Muscle of back (tissue), 11 donors: Measurements from ENCODE around the gene NDNF. TPM values are rescaled to one million over a fixed set of nuclear protein-coding genes. Genes with fewer than 3 reads are reported as not detected.

Experiments
- DNase-seq, 3 donors: peaks; one replicate each; pipeline versions ENCODE4 v3.0.0 to v3.0.0-alpha.2; 2013
- polyA plus RNA-seq, 10 donors: library from polyadenylated mRNA; unstranded; fragments of 120-200 nt; gene quantifications; one replicate each; pipeline ENCODE4 v1.2.1, GENCODE V29; 2013; ENCODE audit not compliant: insufficient read length in 10 of 10

The NDNF gene
- polyA plus RNA-seq, 10 donors, result 3.8 to 25.5 (median 5.9) TPM

DNA sequence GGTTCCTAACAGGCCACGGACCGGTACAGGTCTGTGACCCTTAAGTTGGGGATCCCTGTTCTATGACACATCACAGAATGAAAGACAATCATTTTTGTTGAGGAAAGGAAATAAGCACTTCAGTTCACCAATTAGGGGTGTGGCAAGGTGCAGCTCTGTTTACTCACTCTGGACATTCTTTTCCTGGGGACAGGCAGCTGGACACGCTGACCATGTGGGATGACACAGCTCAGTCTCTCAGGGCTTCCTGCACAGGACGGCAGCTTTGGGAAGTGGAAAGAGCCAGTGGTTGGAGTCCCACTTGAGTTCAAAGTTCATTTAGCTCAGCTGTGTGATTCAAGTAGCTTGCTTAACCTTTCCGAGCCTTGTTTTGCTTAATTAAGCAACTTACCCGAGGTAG, 55.7 kb downstream of the NDNF start:
- DNase-seq, result no peak

- no peak for DNase-seq
Observed at GRCh38 chr4:121015421-121015820, 56.9 kb downstream of the NDNF start.

- no peak for DNase-seq
Observed at GRCh38 chr4:121014544-121014943, 57.8 kb downstream of the NDNF start.

DNA sequence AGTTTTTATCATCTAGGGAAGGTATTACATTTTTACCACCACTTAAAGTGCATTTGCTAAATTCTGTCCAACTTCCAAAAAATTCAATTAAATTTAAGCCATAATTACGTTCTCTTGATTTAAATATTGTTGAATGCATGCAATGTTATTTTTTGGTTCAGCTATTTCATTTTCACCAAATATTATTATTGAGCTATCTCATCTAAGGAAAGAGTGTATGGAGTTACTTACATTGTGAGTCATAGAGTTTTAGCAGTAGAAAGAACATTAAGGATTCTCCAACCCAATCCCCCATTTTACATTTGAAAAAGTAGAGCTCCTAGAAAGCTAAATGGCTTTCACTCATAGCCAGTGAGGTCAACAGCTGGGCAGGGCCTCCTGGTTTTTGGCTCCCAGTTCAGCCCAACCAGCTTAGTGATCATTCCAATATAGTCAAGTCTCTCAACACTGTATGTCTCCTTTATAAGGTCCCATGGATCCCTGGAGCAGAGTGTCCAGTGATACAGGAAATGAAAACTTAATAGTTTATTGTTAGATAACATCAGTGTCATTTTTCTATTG, 60.5 kb downstream of the NDNF start:
- DNase-seq, result no peak

- no peak for DNase-seq
Observed at GRCh38 chr4:121011138-121011537, 61.2 kb downstream of the NDNF start.

DNA sequence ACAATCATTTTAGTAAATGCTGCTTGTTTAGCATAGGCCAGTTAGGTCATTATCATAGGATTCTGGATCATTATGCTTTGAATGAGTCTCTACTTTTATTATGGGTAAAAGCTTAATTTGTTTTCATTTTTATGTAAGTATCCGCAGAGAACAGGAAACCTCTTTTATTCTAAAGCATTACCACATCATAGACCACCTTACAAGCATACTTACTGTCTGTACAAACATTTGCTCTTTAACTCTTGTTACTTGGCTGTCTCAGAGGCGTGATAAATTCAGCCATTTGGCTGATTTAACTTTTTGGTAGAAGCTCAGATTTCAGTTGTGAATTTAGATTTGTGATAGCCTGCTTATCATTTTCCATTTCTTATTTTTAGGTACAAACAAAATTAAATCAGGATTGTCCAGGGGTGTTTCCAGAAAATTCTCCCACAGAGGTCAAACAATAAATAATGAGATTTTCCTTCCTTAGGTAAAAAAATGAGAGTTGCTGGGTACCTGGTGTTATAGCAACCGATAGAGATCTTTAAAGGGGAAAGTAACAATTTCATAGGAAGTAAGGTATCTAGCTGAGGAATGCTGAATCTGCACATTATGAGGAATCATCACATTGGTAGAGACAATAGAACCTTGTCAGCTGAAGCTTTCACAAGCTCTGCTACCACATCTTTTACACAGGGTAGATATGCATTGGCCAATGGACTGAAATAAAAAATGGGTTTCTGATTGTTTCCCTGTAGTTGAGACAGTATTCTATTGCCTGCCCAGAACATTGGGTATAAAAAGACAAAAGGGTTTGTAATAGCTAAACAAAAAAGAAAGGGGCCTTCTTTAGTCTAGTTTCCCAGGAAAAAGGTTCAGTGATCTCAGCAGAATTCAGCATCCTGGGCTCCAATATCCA, 62.5 kb downstream of the NDNF start:
- no peak for DNase-seq

DNA sequence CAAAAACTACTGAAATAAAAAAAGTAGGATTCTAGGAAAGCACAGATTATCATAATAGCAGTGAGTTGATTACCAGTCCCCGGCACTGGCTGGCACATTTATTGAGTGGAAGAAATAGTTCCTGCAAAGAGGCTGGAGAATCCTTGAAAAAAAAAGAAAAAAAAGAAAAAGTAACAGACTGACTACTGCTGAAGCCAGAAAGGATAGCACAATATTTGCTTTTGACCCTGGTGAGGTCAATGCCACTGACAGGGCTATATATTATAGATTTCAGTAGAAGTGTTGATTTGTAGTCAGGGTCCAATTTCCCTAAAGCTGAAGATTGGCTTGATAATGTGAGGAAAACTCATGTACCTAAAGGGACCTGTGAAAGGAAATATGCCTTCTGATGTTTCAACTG, 64.7 kb downstream of the NDNF start:
- no peak for DNase-seq

DNA sequence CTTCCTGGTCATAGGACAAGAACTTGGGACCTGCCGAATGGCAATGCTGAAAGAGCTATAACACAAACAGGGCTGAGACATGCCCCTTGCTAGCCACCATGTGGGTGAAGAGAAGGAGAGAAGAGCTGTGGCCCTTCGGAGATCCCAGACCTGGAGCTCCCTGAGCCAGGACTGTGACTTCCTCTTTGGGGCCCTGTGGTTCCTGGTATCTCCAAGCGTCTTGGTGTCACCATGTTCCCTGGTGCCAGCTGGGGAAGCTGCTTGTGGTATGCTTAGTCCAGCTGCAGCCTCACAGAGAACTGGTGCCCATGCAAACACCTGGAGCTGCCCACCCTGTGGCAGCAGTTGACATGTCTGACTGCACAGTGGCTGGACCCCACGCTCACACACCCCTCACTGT, 68.5 kb downstream of the NDNF start:
- DNase-seq, result no peak

GRCh38 chr4:120995266-120996010, 76.9 kb downstream of the NDNF start:
- DNase-seq, result no peak

GRCh38 chr4:120994521-120994920, 77.8 kb downstream of the NDNF start:
- no peak for DNase-seq

DNA sequence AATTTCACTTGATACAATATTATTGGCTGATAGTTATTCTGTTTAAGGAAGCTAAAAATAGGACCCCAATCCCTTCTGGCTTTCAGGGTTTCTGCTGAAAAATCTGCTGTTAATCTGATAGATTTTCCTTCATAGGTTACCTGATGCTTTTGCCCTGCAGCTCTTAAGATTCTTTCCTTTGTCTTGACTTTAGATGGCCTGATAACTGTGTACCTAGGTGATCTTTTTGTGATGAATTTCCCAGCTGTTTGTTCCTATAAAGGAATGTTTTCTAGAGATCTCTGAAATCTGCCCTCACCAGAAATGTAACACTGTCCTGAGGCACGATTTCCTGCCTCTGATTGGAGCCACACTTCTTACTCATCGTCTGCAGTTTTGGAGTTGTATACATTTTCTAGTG, 80.5 kb downstream of the NDNF start:
- no peak for DNase-seq

- no peak for DNase-seq
Observed at GRCh38 chr4:120990246-120990645, 82.1 kb downstream of the NDNF start.

Other genes with a start within 250 kb of the NDNF start
- gene PRDM5, start 149.8 kb downstream of the NDNF start, polyA plus RNA-seq, result 10 to 100 TPM in 9 of 10 donors, 1 to 10 TPM in 1; 8.1 to 14.0 (median 11.1) TPM
- gene TNIP3, start 91.8 kb upstream of the NDNF start, polyA plus RNA-seq, result under 1 TPM; 0.05 to 0.50 (median 0.24) TPM